Hepatocyte (in vitro differentiated cells): ENCODE measurements around the gene PDYN. TPM values are rescaled to one million over a fixed set of nuclear protein-coding genes. Genes with fewer than 3 reads are reported as not detected.
A peak's percentile ranks its signal among the peaks of the same experiment; 100 is the strongest.

Experiments used
- DNase-seq: peaks from one replicate; pipeline ENCODE4 v3.0.0-alpha.2; 2016; ENCODE audit warnings: low spot score
- H2AFZ ChIP-seq: fragments of 200-600 bp; sonication (generic); 2 replicates; pipeline ENCODE4 v1.6.0; 2016; ENCODE audit warnings: antibody characterized with exemption, mild to moderate bottlenecking
- H3K27ac ChIP-seq: fragments of 200-600 bp; sonication (generic); 2 replicates; pipeline ENCODE4 v1.5.1; 2016; ENCODE audit warnings: mild to moderate bottlenecking
- H3K27me3 ChIP-seq: fragments of 200-600 bp; sonication (generic); 2 replicates; pipeline ENCODE4 v1.6.1; 2016
- H3K36me3 ChIP-seq: fragments of 200-600 bp; sonication (generic); replicated peaks from 2 replicates; pipeline ENCODE4 v1.5.1; 2016; ENCODE audit warnings: low read depth; ENCODE audit not compliant: insufficient read depth
- H3K4me1 ChIP-seq: fragments of 200-600 bp; sonication (generic); 2 replicates; pipeline ENCODE4 v1.5.1; 2016; ENCODE audit warnings: mild to moderate bottlenecking, moderate library complexity; ENCODE audit not compliant: insufficient read depth
- H3K4me2 ChIP-seq: fragments of 200-600 bp; sonication (generic); 2 replicates; pipeline ENCODE4 v1.6.0; 2016
- H3K4me3 ChIP-seq: fragments of 200-600 bp; sonication (generic); 2 replicates; pipeline ENCODE4 v1.5.1; 2016; ENCODE audit warnings: mild to moderate bottlenecking
- H3K79me2 ChIP-seq: fragments of 200-600 bp; sonication (generic); 2 replicates; pipeline ENCODE4 v1.6.0; 2017; ENCODE audit warnings: mild to moderate bottlenecking
- H3K9me2 ChIP-seq: fragments of 200-600 bp; sonication (generic); replicated peaks from 2 replicates; pipeline ENCODE4 v1.6.0; 2017; ENCODE audit warnings: mild to moderate bottlenecking; ENCODE audit not compliant: insufficient read depth
- H3K9me3 ChIP-seq: fragments of 200-600 bp; sonication (generic); 2 replicates; pipeline ENCODE4 v1.5.1; 2016; ENCODE audit warnings: low read depth, mild to moderate bottlenecking
- H4K20me1 ChIP-seq: fragments of 200-600 bp; sonication (generic); 2 replicates; pipeline ENCODE4 v1.6.0; 2016; ENCODE audit warnings: mild to moderate bottlenecking; ENCODE audit not compliant: insufficient read depth, poor library complexity, severe bottlenecking
- EZH2 ChIP-seq: fragments of 200-600 bp; sonication (generic); IDR thresholded peaks from 2 replicates; pipeline ENCODE4 v1.6.1; 2016; ENCODE audit warnings: antibody characterized with exemption, mild to moderate bottlenecking, borderline replicate concordance
- EZH2phosphoT487 ChIP-seq: fragments of 200-600 bp; sonication (generic); IDR thresholded peaks from one replicate; pipeline ENCODE4 v1.6.1; 2018; ENCODE audit warnings: antibody characterized with exemption, mild to moderate bottlenecking, low read depth, moderate library complexity; ENCODE audit not compliant: unreplicated experiment, severe bottlenecking
- WGBS: methylation state at CpG from one replicate; pipeline ENCODE4 v1.1.6; 2016; ENCODE audit warnings: low lambda C conversion rate; ENCODE audit errors: missing lambda C conversion rate; 5-methylcytosine and 5-hydroxymethylcytosine counted together
- polyA plus RNA-seq: library from polyadenylated mRNA; unstranded; fragments of >200 nt; fragmentation: Nextera tagmentation; extraction: Ambion mirVana; gene quantifications from 2 replicates; pipeline ENCODE4 v1.2.1, GENCODE V29; 2016
- total RNA-seq: library from RNA; depleted of rRNA; stranded (reverse); fragments of >200 nt; gene quantifications from 2 replicates; pipeline ENCODE4 v1.2.3, GENCODE V29; 2014
- TF ChIP-seq, protein P1 (sequence below): fragments of 200-600 bp; sonication (generic); IDR thresholded peaks from 2 replicates; pipeline ENCODE4 v1.5.1; 2016; ENCODE audit warnings: antibody characterized with exemption, mild to moderate bottlenecking; ENCODE audit not compliant: poor library complexity

PDYN gene
- total and polyA plus RNA-seq, 2 experiments from 2014 or later, result not detected

DNA sequence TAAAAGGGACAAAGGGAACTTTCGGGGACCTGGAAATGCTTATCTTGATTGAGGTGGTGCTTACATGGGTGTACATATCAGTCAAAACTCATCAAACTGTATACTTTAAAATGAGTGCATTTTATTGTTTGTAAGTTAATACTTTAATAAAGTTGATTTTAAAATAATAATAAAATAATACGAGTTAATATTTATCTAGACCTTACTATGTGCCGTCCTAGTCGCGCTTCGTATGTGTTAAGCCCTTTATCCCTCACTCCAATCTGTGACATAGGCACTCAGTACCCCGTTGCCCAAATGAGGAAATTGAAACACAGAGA is 47.5 kb downstream of the PDYN start:
- Histone ChIP-seq H2AFZ (no peak overlapping the region), H4K20me1 (no peaks in the 10 kb centered on the region), H3K4me3 (no peak overlapping the region), H3K4me1 (peaks cover 22% of the 10 kb centered on the region), H3K9me3 (no peaks in the 10 kb centered on the region), H3K27me3 (peaks cover 22% of the 10 kb centered on the region), H3K79me2 (no peaks in the 10 kb centered on the region), H3K9me2 (no peaks in the 10 kb centered on the region), H3K36me3 (no peaks in the 10 kb centered on the region), H3K27ac (no peak overlapping the region), H3K4me2 (peak overlapping the region; percentile 82)
- 52% methylated on average over 7 of the region's 7 CpGs for WGBS
- TF ChIP-seq EZH2phosphoT487, result no peak
- no peak for TF ChIP-seq EZH2
- TF ChIP-seq, protein P1, sequence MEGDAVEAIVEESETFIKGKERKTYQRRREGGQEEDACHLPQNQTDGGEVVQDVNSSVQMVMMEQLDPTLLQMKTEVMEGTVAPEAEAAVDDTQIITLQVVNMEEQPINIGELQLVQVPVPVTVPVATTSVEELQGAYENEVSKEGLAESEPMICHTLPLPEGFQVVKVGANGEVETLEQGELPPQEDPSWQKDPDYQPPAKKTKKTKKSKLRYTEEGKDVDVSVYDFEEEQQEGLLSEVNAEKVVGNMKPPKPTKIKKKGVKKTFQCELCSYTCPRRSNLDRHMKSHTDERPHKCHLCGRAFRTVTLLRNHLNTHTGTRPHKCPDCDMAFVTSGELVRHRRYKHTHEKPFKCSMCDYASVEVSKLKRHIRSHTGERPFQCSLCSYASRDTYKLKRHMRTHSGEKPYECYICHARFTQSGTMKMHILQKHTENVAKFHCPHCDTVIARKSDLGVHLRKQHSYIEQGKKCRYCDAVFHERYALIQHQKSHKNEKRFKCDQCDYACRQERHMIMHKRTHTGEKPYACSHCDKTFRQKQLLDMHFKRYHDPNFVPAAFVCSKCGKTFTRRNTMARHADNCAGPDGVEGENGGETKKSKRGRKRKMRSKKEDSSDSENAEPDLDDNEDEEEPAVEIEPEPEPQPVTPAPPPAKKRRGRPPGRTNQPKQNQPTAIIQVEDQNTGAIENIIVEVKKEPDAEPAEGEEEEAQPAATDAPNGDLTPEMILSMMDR, result no peak
- DNase-seq, result no peak

DNA sequence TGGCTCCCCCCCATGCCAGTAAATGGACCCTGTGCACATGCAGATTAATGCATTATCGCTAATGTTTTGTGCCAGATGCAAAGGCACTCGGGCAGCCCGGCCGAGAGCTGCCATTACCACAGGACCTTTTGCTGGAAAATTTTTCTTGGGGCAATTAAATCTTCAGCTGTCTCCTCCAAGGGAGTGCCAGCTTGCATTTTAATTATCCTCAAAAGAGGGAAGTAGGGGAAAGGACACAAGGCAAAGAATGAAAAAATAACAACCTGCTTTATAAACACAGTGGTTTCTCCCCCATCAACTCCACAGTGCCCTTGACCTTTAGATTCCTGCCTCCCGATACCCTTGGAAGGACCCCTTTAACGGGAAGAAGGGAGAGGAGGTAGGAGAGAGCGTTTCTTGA is 48.2 kb downstream of the PDYN start:
- H3K79me2 ChIP-seq, result no peaks in the 10 kb centered on the region
- H3K36me3 ChIP-seq, result no peaks in the 10 kb centered on the region
- H3K9me2 ChIP-seq, result no peaks in the 10 kb centered on the region
- TF ChIP-seq EZH2 (no peak), EZH2phosphoT487 (no peak)
- TF ChIP-seq, protein P1, result no peak
- H3K4me3 ChIP-seq, result no peak overlapping the region
- peaks cover 22% of the 10 kb centered on the region for H3K27me3 ChIP-seq
- no peak overlapping the region for H3K27ac ChIP-seq
- H4K20me1 ChIP-seq, result no peaks in the 10 kb centered on the region
- DNase-seq, result no peak
- no peaks in the 10 kb centered on the region for H3K9me3 ChIP-seq
- peaks cover 22% of the 10 kb centered on the region for H3K4me1 ChIP-seq
- no peak overlapping the region for H3K4me2 ChIP-seq
- H2AFZ ChIP-seq, result no peak overlapping the region
- WGBS, result 93% methylated on average over 7 of the region's 7 CpGs

DNA sequence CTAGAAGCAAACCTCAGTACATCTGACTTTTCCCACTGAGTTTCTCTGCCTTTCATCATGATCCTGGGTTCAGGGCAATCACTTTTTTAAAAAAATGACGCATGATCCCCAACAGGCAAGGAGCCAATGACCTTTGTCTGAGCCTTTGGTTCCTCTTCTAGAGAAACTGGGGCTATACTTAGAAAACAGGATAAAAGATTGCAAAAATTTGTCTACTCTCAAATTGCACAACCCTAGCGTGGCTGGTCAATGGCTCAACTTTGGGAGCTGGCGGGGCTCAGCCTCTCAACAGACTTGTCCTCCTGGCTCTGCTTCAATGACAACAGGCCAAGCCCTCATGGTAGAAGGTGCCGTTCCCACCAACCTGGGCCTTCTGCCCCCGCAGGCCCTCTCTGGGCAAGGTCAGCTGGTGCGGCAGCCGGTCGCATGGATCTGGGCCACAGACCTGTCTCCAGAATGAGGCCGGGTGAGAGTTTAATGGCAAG is 48.7 kb downstream of the PDYN start:
- Histone ChIP-seq H3K4me2 (no peak overlapping the region), H3K79me2 (no peaks in the 10 kb centered on the region), H2AFZ (no peak overlapping the region), H3K9me2 (no peaks in the 10 kb centered on the region), H3K27ac (peak overlapping the region; percentile 40), H3K36me3 (no peaks in the 10 kb centered on the region), H3K4me3 (no peak overlapping the region), H3K4me1 (peaks cover 22% of the 10 kb centered on the region), H3K9me3 (no peaks in the 10 kb centered on the region), H3K27me3 (peaks cover 22% of the 10 kb centered on the region), H4K20me1 (no peaks in the 10 kb centered on the region)
- DNase-seq, result peak; percentile 28
- TF ChIP-seq EZH2 (no peak), EZH2phosphoT487 (no peak)
- TF ChIP-seq, protein P1, result no peak
- WGBS, result 87% methylated on average over 9 of the region's 9 CpGs
